Measurements from ENCODE around the gene RASA2. TPM values are rescaled to one million over a fixed set of nuclear protein-coding genes. Genes with fewer than 3 reads are reported as not detected.

Gene RASA2
- total RNA-seq, 2 donors from 2014 or later: 7.8 to 13.5 TPM

DNA sequence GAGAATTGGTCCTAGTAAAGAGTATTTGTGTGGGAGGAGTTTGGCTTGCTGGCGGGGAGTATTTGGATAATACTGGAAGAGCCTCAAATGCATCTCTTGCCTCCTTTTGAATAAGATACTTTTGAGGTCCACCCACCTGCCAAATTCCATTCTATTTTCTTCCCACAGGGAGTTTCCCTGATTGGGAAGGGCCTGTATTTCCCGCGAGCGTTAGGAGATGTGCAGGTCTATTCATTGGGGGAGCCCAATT lies 406 bp upstream of the RASA2 start:
- 0% methylated on average over 4 of the region's 4 CpGs for WGBS

DNA sequence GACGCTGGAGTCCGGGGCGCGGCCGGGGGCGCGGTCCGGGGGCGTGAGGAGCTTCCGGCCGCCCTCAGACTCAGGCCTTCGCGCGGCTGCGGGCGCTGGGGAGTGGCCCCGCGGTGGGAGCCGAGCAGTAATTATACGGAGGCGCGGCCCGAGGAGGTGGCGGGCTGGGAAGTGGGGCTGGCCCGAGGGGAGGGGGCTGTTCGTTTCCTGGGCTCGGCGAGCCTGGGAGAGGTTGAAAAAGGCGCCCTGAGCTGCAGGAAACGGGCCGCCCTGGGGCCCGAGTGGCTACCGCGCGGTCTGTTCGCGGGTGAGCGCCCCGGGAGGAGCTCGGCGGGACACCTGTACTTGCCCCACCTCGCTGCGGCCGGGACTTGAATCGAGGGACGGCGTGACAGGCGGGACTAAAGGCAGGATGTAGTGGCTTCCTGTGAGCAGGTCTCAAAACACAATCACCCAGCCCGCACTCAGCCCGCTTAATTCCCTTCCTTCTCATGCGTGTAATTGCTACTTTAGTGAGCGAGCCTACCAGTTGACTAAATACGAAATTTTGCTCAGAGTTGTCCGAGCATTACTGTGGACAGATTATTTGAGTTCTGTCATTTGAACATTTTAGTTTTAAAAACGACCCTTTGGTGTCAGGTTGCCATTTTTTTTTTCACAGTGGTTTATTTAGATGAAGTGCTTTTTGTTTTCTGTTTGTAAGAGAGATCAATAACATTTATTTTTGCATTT lies 860 bp downstream of the RASA2 start:
- Histone ChIP-seq H3K4me1 (replicated peaks) (no peaks in the 10 kb centered on the region), H3K4me3 (peak overlapping the region; percentile 96 to 98), H3K27ac (peak overlapping the region; percentile 96), H3K9me3 (no peaks in the 10 kb centered on the region), H3K27me3 (replicated peaks; ENCODE audit: insufficient read depth) (no peaks in the 10 kb centered on the region), H3K36me3 (no peaks in the 10 kb centered on the region)
- intact Hi-C loops (cut with DNase I): loop anchor here (2.0 kb wide), 1 partner anchor 251 kb away; the partner anchor contains the start of gene RNF7
- TF ChIP-seq POLR2AphosphoS5 (IDR thresholded peaks at IDR 0.05): peak; percentile 42
- TF ChIP-seq POLR2A (IDR thresholded peaks at IDR 0.05): peak; percentile 73
- TF ChIP-seq, protein P1, sequence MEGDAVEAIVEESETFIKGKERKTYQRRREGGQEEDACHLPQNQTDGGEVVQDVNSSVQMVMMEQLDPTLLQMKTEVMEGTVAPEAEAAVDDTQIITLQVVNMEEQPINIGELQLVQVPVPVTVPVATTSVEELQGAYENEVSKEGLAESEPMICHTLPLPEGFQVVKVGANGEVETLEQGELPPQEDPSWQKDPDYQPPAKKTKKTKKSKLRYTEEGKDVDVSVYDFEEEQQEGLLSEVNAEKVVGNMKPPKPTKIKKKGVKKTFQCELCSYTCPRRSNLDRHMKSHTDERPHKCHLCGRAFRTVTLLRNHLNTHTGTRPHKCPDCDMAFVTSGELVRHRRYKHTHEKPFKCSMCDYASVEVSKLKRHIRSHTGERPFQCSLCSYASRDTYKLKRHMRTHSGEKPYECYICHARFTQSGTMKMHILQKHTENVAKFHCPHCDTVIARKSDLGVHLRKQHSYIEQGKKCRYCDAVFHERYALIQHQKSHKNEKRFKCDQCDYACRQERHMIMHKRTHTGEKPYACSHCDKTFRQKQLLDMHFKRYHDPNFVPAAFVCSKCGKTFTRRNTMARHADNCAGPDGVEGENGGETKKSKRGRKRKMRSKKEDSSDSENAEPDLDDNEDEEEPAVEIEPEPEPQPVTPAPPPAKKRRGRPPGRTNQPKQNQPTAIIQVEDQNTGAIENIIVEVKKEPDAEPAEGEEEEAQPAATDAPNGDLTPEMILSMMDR (IDR thresholded peaks at IDR 0.05): peak in 1 of 4 experiments; percentile 21
- under 1% methylated on average over 55 of the region's 55 CpGs for WGBS
- DNase-seq (ENCODE audit: low spot score): peak; percentile 81

More for the DNA sequence above, 406 bp upstream of the RASA2 start:
- H3K27me3 ChIP-seq (replicated peaks; ENCODE audit: insufficient read depth): no peaks in the 10 kb centered on the region
- no peaks in the 10 kb centered on the region for H3K4me1 ChIP-seq (replicated peaks)
- TF ChIP-seq, protein P1 (IDR thresholded peaks at IDR 0.05): no peak
- TF ChIP-seq POLR2AphosphoS5 (IDR thresholded peaks at IDR 0.05): no peak
- TF ChIP-seq POLR2A (IDR thresholded peaks at IDR 0.05): no peak
- peak overlapping the region; percentile 96 to 98 for H3K4me3 ChIP-seq
- H3K36me3 ChIP-seq: no peaks in the 10 kb centered on the region
- H3K27ac ChIP-seq: peak overlapping the region; percentile 70 to 96
- H3K9me3 ChIP-seq: no peaks in the 10 kb centered on the region
- no peak for DNase-seq (ENCODE audit: low spot score)
- intact Hi-C loops (cut with DNase I): loop anchor here (2.0 kb wide), 1 partner anchor 252 kb away; the partner anchor contains the start of gene RNF7

DNA sequence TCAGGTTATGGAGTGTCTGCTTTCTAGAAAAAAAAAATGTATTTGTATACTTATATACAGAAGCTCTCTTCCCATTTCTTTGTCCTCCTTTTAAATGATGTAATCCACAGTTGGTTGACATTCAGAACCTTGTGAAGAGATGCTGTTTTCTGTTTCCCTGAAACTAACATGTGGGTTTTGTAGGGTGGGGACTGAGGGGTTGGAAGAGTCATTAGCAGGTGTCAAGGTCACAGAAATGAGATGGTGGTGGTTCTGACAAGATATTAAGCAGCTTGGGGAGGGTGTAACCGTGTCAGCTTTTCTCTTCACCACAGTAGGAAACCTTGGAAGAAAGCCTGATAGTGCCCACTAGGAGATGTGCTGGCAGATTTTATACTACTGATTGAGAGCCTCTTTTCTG lies 2.4 kb downstream of the RASA2 start:
- Histone ChIP-seq H3K4me3 (no peak overlapping the region), H3K4me1 (replicated peaks) (no peaks in the 10 kb centered on the region), H3K27ac (no peak overlapping the region), H3K36me3 (no peaks in the 10 kb centered on the region), H3K27me3 (replicated peaks; ENCODE audit: insufficient read depth) (no peaks in the 10 kb centered on the region), H3K9me3 (no peaks in the 10 kb centered on the region)
- DNase-seq (ENCODE audit: low spot score): no peak
- WGBS: 67% methylated on average over 1 of the region's 1 CpG
- TF ChIP-seq POLR2A (IDR thresholded peaks at IDR 0.05) (no peak), POLR2AphosphoS5 (IDR thresholded peaks at IDR 0.05) (no peak)
- TF ChIP-seq, protein P1 (IDR thresholded peaks at IDR 0.05): no peak
- intact Hi-C loops (cut with DNase I): no loop called here

DNA sequence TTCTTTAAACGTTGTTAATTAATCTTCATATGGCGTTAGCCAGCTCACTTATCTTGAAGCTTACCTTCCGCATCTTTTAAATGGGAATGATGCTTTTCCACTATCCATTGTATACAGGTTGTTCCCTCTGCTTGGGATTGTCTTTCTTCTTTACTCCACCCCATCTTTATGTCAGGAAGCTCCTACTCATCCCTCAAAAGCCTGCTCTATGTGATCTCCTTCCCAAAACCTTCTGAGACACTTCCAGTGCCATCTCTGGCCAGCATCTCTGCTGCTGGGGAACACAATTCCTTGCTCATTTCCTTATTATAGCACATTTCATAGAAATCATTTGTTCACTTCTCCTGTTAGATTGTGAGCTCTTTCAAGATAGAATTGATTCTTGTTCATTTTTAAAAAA lies 4.3 kb downstream of the RASA2 start:
- DNase-seq (ENCODE audit: low spot score): no peak
- no peaks in the 10 kb centered on the region for H3K27me3 ChIP-seq (replicated peaks; ENCODE audit: insufficient read depth)
- H3K36me3 ChIP-seq: no peaks in the 10 kb centered on the region
- no peaks in the 10 kb centered on the region for H3K4me1 ChIP-seq (replicated peaks)
- intact Hi-C loops (cut with DNase I): no loop called here
- no peak overlapping the region for H3K27ac ChIP-seq
- 86% methylated on average over 3 of the region's 3 CpGs for WGBS
- TF ChIP-seq POLR2A (IDR thresholded peaks at IDR 0.05) (no peak), POLR2AphosphoS5 (IDR thresholded peaks at IDR 0.05) (no peak)
- TF ChIP-seq, protein P1 (IDR thresholded peaks at IDR 0.05): no peak
- H3K4me3 ChIP-seq: no peak overlapping the region
- H3K9me3 ChIP-seq: no peaks in the 10 kb centered on the region

DNA sequence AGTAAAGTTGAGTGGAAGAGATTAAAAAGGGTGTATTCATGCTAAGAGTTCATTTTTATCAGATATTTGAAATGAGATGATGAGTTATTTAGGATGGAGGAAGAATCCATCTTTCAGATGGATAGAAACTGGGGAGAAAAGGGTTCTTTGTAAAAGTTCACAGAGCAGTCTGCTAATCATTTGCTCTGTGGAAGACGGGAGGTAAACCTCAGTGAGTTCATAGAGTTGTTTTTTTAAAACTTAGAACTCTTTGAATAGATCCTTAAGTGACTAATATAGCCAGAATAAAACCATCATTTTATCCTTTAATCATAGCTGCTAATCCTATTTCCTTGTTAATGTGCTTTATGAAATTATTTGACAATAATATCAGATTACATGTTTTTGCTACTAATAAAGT lies 5.1 kb downstream of the RASA2 start:
- DNase-seq (ENCODE audit: low spot score): no peak
- 19% methylated on average over 1 of the region's 1 CpG for WGBS
- intact Hi-C loops (cut with DNase I): no loop called here
- H3K36me3 ChIP-seq: no peaks in the 10 kb centered on the region
- no peak overlapping the region for H3K27ac ChIP-seq
- H3K27me3 ChIP-seq (replicated peaks; ENCODE audit: insufficient read depth): no peaks in the 10 kb centered on the region
- H3K9me3 ChIP-seq: no peaks in the 10 kb centered on the region
- TF ChIP-seq, protein P1 (IDR thresholded peaks at IDR 0.05): no peak
- TF ChIP-seq POLR2AphosphoS5 (IDR thresholded peaks at IDR 0.05) (no peak), POLR2A (IDR thresholded peaks at IDR 0.05) (no peak)
- H3K4me1 ChIP-seq (replicated peaks): no peaks in the 10 kb centered on the region
- H3K4me3 ChIP-seq: no peak overlapping the region

Measured in prostate gland (tissue), 2 donors.